ENCODE results near the gene DAP3. TPM values are rescaled to one million over a fixed set of nuclear protein-coding genes. Genes with fewer than 3 reads are reported as not detected.

Gene DAP3
- total and polyA plus RNA-seq, 10 of the 15 experiments (the other 5 are each of a cell fraction or from before 2014, with no cell fraction given): 60.0 to 223 (median 138) TPM

DNA sequence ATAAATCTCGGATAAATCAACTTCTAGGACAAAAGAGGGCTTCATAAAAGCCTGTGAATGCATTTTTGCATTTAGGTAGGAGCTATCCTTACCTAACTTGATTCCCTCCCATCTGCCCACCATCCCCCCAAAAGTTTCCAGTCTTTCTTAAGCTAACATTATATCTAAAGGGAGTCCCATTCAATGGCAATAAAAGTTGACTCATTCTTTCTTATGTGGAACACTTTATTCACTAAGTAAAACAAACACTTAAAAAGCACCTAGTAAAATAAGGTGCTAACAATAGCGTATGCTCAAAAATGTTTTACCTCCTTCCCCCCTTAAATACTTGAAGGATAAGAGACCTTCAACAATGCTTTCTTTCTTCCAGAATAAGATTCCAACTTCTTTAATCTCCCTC is 84.3 kb downstream of the DAP3 start:
- ChIA-PET SMC1A (ENCODE audit: uncharacterized antibody, unreplicated experiment) (no interaction called here), RAD21 (ENCODE audit: unreplicated experiment) (no interaction called here), CTCF (no interaction called here), POLR2A (no interaction called here)
- ATAC-seq (no peak), FAIRE-seq (no peak), DNase-seq (ENCODE audit: low read depth, low spot score) (no peak)
- no peaks in the 10 kb centered on the region for H3K9me3 ChIP-seq (replicated peaks; ENCODE audit: control insufficient read depth, insufficient read depth, low read length)
- H4K20me1 ChIP-seq (ENCODE audit: control insufficient read depth, insufficient read depth): no peaks in the 10 kb centered on the region
- H3K4me3 ChIP-seq: no peak overlapping the region
- H3K9ac ChIP-seq (ENCODE audit: control insufficient read depth, insufficient read depth, low read length): no peak overlapping the region
- no peak overlapping the region for H3K27ac ChIP-seq (ENCODE audit: control insufficient read depth, insufficient read depth)
- peaks cover 11 to 12% of the 10 kb centered on the region in 2 experiments for H3K36me3 ChIP-seq (ENCODE audit: control insufficient read depth in 2 of 2, insufficient read depth in 2 of 2, low read length in 1 of 2)
- no peaks in the 10 kb centered on the region for H3K27me3 ChIP-seq (replicated peaks in 1 of 2; ENCODE audit: control insufficient read depth in 2 of 2, insufficient read depth in 2 of 2, low read length in 1 of 2)
- H3K4me1 ChIP-seq (ENCODE audit: control insufficient read depth, insufficient read depth, low read length): no peaks in the 10 kb centered on the region
- no peak overlapping the region for H3K4me2 ChIP-seq (ENCODE audit: control insufficient read depth, insufficient read depth)
- in situ Hi-C loops (cut with MboI): no loop called here
- H2AFZ ChIP-seq (ENCODE audit: control insufficient read depth, low read depth, low read length): no peak overlapping the region
- H3K79me2 ChIP-seq (ENCODE audit: control insufficient read depth, insufficient read depth, low read length): no peaks in the 10 kb centered on the region
- BruUV-seq (replicated peaks): no TSS peak
- intact Hi-C loops (cut with micrococcal nuclease; ENCODE audit: unreplicated experiment): no loop called here
- 98% methylated on average over 2 of the region's 2 CpGs for WGBS (ENCODE audit: insufficient coverage, insufficient replicate concordance, low lambda C conversion rate, missing lambda C conversion rate)
- no peak for TF ChIP-seq FOXK2 (IDR thresholded peaks at IDR 0.05)
- no peak for TF ChIP-seq CHD2 (IDR thresholded peaks at IDR 0.05; ENCODE audit: borderline replicate concordance, low read depth, low read length)
- TF ChIP-seq, protein P1, sequence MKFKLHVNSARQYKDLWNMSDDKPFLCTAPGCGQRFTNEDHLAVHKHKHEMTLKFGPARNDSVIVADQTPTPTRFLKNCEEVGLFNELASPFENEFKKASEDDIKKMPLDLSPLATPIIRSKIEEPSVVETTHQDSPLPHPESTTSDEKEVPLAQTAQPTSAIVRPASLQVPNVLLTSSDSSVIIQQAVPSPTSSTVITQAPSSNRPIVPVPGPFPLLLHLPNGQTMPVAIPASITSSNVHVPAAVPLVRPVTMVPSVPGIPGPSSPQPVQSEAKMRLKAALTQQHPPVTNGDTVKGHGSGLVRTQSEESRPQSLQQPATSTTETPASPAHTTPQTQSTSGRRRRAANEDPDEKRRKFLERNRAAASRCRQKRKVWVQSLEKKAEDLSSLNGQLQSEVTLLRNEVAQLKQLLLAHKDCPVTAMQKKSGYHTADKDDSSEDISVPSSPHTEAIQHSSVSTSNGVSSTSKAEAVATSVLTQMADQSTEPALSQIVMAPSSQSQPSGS (IDR thresholded peaks at IDR 0.05; ENCODE audit: low read length): no peak
- TF ChIP-seq BHLHE40 (IDR thresholded peaks at IDR 0.05; ENCODE audit: borderline replicate concordance in 1 of 2, low read depth in 2 of 2, low read length in 1 of 2): no peak
- TF ChIP-seq, protein P2, sequence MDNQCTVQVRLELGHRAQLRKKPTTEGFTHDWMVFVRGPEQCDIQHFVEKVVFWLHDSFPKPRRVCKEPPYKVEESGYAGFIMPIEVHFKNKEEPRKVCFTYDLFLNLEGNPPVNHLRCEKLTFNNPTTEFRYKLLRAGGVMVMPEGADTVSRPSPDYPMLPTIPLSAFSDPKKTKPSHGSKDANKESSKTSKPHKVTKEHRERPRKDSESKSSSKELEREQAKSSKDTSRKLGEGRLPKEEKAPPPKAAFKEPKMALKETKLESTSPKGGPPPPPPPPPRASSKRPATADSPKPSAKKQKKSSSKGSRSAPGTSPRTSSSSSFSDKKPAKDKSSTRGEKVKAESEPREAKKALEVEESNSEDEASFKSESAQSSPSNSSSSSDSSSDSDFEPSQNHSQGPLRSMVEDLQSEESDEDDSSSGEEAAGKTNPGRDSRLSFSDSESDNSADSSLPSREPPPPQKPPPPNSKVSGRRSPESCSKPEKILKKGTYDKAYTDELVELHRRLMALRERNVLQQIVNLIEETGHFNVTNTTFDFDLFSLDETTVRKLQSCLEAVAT (IDR thresholded peaks at IDR 0.05): no peak
- no peak for TF ChIP-seq ZNF217 (IDR thresholded peaks at IDR 0.05)
- TF ChIP-seq ZNF274 (IDR thresholded peaks at IDR 0.05; ENCODE audit: insufficient read depth, insufficient read length): no peak
- TF ChIP-seq, protein P3, sequence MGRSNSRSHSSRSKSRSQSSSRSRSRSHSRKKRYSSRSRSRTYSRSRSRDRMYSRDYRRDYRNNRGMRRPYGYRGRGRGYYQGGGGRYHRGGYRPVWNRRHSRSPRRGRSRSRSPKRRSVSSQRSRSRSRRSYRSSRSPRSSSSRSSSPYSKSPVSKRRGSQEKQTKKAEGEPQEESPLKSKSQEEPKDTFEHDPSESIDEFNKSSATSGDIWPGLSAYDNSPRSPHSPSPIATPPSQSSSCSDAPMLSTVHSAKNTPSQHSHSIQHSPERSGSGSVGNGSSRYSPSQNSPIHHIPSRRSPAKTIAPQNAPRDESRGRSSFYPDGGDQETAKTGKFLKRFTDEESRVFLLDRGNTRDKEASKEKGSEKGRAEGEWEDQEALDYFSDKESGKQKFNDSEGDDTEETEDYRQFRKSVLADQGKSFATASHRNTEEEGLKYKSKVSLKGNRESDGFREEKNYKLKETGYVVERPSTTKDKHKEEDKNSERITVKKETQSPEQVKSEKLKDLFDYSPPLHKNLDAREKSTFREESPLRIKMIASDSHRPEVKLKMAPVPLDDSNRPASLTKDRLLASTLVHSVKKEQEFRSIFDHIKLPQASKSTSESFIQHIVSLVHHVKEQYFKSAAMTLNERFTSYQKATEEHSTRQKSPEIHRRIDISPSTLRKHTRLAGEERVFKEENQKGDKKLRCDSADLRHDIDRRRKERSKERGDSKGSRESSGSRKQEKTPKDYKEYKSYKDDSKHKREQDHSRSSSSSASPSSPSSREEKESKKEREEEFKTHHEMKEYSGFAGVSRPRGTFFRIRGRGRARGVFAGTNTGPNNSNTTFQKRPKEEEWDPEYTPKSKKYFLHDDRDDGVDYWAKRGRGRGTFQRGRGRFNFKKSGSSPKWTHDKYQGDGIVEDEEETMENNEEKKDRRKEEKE (IDR thresholded peaks at IDR 0.05): no peak
- no peak for TF ChIP-seq LARP7 (IDR thresholded peaks at IDR 0.05)
- TF ChIP-seq EZH2 (IDR thresholded peaks at IDR 0.05; ENCODE audit: borderline replicate concordance, control insufficient read depth, low read depth, low read length): no peak
- TF ChIP-seq KAT2A (conservative IDR thresholded peaks at IDR 0.05; ENCODE audit: control insufficient read depth, low read depth, low read length): no peak
- no peak for TF ChIP-seq ZBED1 (IDR thresholded peaks at IDR 0.05; ENCODE audit: borderline replicate concordance)
- TF ChIP-seq, protein P4, sequence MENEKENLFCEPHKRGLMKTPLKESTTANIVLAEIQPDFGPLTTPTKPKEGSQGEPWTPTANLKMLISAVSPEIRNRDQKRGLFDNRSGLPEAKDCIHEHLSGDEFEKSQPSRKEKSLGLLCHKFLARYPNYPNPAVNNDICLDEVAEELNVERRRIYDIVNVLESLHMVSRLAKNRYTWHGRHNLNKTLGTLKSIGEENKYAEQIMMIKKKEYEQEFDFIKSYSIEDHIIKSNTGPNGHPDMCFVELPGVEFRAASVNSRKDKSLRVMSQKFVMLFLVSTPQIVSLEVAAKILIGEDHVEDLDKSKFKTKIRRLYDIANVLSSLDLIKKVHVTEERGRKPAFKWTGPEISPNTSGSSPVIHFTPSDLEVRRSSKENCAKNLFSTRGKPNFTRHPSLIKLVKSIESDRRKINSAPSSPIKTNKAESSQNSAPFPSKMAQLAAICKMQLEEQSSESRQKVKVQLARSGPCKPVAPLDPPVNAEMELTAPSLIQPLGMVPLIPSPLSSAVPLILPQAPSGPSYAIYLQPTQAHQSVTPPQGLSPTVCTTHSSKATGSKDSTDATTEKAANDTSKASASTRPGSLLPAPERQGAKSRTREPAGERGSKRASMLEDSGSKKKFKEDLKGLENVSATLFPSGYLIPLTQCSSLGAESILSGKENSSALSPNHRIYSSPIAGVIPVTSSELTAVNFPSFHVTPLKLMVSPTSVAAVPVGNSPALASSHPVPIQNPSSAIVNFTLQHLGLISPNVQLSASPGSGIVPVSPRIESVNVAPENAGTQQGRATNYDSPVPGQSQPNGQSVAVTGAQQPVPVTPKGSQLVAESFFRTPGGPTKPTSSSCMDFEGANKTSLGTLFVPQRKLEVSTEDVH (IDR thresholded peaks at IDR 0.05; ENCODE audit: low read depth, partially characterized antibody): no peak
- TF ChIP-seq TAF1 (IDR thresholded peaks at IDR 0.05; ENCODE audit: borderline replicate concordance, low read depth, low read length): no peak

All from GM12878 (cell line).